Measurements from ENCODE around the gene SLX1A.
"Not testable (repeated sequence)": the region's sequence is repeated elsewhere in the genome, so short reads cannot be mapped to it uniquely, and the experiment has no call there.

- TF ChIP-seq CTCF, POLR2A (IDR thresholded peaks at IDR 0.05): not testable (repeated sequence)
These were observed 24.9 kb upstream of the SLX1A start for GRCh38 chr16:30168746-30169145.
